HepG2 (cell line): ENCODE measurements around the gene TPTE2.

Source experiments
- FOXP1 ChIP-seq, 2 experiments: fragments of 450-650 bp in 1 of 2; IDR thresholded peaks; 2 replicates each; pipeline ENCODE4 v1.6.1; 2017 to 2018; ENCODE audit warnings: antibody characterized with exemption in 1 of 2
- GABPB1 ChIP-seq: IDR thresholded peaks from 2 replicates; pipeline ENCODE4 v1.6.1; 2016; ENCODE audit warnings: mild to moderate bottlenecking, missing genetic modification reagents, moderate library complexity, missing compliant biosample characterization
- NBN ChIP-seq: fragments of 450-650 bp; conservative IDR thresholded peaks from 2 replicates; pipeline ENCODE4 v1.6.1; 2017
- PTBP1 ChIP-seq: fragments of 200-400 bp; formaldehyde crosslinking; IDR thresholded peaks from 2 replicates; pipeline ENCODE4 v1.6.1; 2018; ENCODE audit warnings: low read length, low read depth; ENCODE audit not compliant: poor library complexity, severe bottlenecking
- RARA ChIP-seq: IDR thresholded peaks from 2 replicates; pipeline ENCODE4 v1.6.1; 2016; ENCODE audit warnings: missing genetic modification reagents, missing compliant biosample characterization
- ZKSCAN5 ChIP-seq: sonication (generic); formaldehyde crosslinking; IDR thresholded peaks from 2 replicates; pipeline ENCODE4 v1.5.1; 2020; ENCODE audit warnings: mild to moderate bottlenecking, missing genetic modification reagents
- ZNF160 ChIP-seq: sonication (generic); formaldehyde crosslinking; IDR thresholded peaks from 2 replicates; pipeline ENCODE4 v1.8.0; 2022; ENCODE audit warnings: mild to moderate bottlenecking, inconsistent platforms, missing genetic modification reagents
- ZNF549 ChIP-seq: sonication (generic); formaldehyde crosslinking; IDR thresholded peaks from 2 replicates; pipeline ENCODE4 v1.5.0; 2020; ENCODE audit warnings: missing genetic modification reagents
- TF ChIP-seq, protein P1 (sequence below): sonication (generic); formaldehyde crosslinking; IDR thresholded peaks from 2 replicates; pipeline ENCODE4 v1.4.0; 2020; ENCODE audit warnings: missing genetic modification reagents
- TF ChIP-seq, protein P2 (sequence below): IDR thresholded peaks from 2 replicates; pipeline ENCODE4 v1.6.1; 2012; ENCODE audit warnings: inconsistent platforms
- TF ChIP-seq, protein P3 (sequence below): sonication (generic); formaldehyde crosslinking; IDR thresholded peaks from 2 replicates; pipeline ENCODE4 v1.5.0; 2020; ENCODE audit warnings: mild to moderate bottlenecking, missing genetic modification reagents, moderate library complexity
- TF ChIP-seq, protein P4 (sequence below): sonication (generic); formaldehyde crosslinking; IDR thresholded peaks from 2 replicates; pipeline ENCODE4 v1.4.0; 2020; ENCODE audit warnings: missing genetic modification reagents, mild to moderate bottlenecking, borderline replicate concordance

DNA sequence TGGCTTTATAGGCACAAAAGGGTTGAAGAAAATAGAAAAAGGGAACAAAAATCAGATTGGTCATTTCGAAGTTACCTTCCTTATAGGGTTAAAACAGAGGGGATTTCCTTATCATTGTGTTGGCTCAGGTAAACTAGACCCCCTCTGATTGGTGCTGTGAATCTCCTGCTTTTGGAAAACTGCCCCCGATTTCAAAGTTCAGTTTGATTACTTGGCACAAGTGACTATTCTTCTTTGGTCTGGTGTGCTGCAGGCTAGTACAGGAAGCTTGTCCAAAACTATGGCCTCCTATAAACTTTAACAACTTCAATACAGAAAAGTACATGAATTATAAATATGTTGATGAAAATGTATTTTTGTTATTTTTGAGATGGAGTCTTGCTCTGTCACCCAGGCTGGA lies 13.9 kb upstream of the TPTE2 start:
- no peak for TF ChIP-seq PTBP1
- TF ChIP-seq, protein P1, sequence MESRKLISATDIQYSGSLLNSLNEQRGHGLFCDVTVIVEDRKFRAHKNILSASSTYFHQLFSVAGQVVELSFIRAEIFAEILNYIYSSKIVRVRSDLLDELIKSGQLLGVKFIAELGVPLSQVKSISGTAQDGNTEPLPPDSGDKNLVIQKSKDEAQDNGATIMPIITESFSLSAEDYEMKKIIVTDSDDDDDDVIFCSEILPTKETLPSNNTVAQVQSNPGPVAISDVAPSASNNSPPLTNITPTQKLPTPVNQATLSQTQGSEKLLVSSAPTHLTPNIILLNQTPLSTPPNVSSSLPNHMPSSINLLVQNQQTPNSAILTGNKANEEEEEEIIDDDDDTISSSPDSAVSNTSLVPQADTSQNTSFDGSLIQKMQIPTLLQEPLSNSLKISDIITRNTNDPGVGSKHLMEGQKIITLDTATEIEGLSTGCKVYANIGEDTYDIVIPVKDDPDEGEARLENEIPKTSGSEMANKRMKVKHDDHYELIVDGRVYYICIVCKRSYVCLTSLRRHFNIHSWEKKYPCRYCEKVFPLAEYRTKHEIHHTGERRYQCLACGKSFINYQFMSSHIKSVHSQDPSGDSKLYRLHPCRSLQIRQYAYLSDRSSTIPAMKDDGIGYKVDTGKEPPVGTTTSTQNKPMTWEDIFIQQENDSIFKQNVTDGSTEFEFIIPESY (CRISPR knock-in tag): no peak
- no peak for TF ChIP-seq ZNF160 (CRISPR knock-in tag)
- TF ChIP-seq ZNF549 (CRISPR knock-in tag): no peak
- TF ChIP-seq, protein P2, sequence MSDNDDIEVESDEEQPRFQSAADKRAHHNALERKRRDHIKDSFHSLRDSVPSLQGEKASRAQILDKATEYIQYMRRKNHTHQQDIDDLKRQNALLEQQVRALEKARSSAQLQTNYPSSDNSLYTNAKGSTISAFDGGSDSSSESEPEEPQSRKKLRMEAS: no peak
- no peak for TF ChIP-seq RARA (CRISPR knock-in tag)
- no peak for TF ChIP-seq GABPB1 (CRISPR knock-in tag)
- TF ChIP-seq FOXP1 (IDR thresholded peaks at IDR 0.05): no peak
- TF ChIP-seq FOXP1 (CRISPR knock-in tag; IDR thresholded peaks at IDR 0.05): no peak
- TF ChIP-seq, protein P3, sequence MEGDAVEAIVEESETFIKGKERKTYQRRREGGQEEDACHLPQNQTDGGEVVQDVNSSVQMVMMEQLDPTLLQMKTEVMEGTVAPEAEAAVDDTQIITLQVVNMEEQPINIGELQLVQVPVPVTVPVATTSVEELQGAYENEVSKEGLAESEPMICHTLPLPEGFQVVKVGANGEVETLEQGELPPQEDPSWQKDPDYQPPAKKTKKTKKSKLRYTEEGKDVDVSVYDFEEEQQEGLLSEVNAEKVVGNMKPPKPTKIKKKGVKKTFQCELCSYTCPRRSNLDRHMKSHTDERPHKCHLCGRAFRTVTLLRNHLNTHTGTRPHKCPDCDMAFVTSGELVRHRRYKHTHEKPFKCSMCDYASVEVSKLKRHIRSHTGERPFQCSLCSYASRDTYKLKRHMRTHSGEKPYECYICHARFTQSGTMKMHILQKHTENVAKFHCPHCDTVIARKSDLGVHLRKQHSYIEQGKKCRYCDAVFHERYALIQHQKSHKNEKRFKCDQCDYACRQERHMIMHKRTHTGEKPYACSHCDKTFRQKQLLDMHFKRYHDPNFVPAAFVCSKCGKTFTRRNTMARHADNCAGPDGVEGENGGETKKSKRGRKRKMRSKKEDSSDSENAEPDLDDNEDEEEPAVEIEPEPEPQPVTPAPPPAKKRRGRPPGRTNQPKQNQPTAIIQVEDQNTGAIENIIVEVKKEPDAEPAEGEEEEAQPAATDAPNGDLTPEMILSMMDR (CRISPR knock-in tag): no peak
- no peak for TF ChIP-seq ZKSCAN5
- no peak for TF ChIP-seq NBN
- TF ChIP-seq, protein P4, sequence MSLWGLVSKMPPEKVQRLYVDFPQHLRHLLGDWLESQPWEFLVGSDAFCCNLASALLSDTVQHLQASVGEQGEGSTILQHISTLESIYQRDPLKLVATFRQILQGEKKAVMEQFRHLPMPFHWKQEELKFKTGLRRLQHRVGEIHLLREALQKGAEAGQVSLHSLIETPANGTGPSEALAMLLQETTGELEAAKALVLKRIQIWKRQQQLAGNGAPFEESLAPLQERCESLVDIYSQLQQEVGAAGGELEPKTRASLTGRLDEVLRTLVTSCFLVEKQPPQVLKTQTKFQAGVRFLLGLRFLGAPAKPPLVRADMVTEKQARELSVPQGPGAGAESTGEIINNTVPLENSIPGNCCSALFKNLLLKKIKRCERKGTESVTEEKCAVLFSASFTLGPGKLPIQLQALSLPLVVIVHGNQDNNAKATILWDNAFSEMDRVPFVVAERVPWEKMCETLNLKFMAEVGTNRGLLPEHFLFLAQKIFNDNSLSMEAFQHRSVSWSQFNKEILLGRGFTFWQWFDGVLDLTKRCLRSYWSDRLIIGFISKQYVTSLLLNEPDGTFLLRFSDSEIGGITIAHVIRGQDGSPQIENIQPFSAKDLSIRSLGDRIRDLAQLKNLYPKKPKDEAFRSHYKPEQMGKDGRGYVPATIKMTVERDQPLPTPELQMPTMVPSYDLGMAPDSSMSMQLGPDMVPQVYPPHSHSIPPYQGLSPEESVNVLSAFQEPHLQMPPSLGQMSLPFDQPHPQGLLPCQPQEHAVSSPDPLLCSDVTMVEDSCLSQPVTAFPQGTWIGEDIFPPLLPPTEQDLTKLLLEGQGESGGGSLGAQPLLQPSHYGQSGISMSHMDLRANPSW: no peak
